H1 (cell line): ENCODE measurements around the gene POU2F1. TPM values are rescaled to one million over a fixed set of nuclear protein-coding genes. Genes with fewer than 3 reads are reported as not detected.

ENCODE experiments used
- CTCF ChIA-PET: fragments of 300-600 bp; sonication (Branson Sonifier 250); formaldehyde crosslinking; loops from one replicate; lab custom pipeline; 2021; ENCODE audit not compliant: partially characterized antibody; lab: Charles Lee
- POLR2A ChIA-PET: fragments of 300-600 bp; sonication (Branson Sonifier 250); formaldehyde crosslinking; loops from one replicate; lab custom pipeline; 2021; ENCODE audit warnings: inconsistent platforms; ENCODE audit not compliant: partially characterized antibody; lab: Charles Lee
- DNase-seq, 2 experiments: peaks; one replicate each; pipeline versions ENCODE4 v3.0.0 to v3.0.0-alpha.2; 2010 to 2022; ENCODE audit warnings: low spot score in 2 of 2, low read depth in 1 of 2, mixed read lengths in 1 of 2
- FAIRE-seq: peaks from 2 replicates; lab custom pipeline; 2011; peaks lifted over from hg19 to GRCh38; lab: Jason Lieb, UNC
- H2AFZ ChIP-seq: 2 replicates; pipeline ENCODE4 v1.8.1; 2012; ENCODE audit warnings: low read length, inconsistent platforms
- H2AK5ac ChIP-seq: 2 replicates; pipeline ENCODE4 v1.6.1; 2013; ENCODE audit warnings: low read depth, low read length
- H2BK120ac ChIP-seq: replicated peaks from 2 replicates; pipeline ENCODE3; 2013; ENCODE audit warnings: low read depth, low read length, inconsistent platforms
- H2BK12ac ChIP-seq: 2 replicates; pipeline ENCODE4 v1.6.1; 2013; ENCODE audit warnings: low read depth, low read length
- H2BK15ac ChIP-seq: 2 replicates; pipeline ENCODE4 v1.6.1; 2013; ENCODE audit warnings: low read length
- H2BK20ac ChIP-seq: 2 replicates; pipeline ENCODE4 v1.6.1; 2013; ENCODE audit warnings: low read length
- H2BK5ac ChIP-seq: 2 replicates; pipeline ENCODE4 v1.6.1; 2013; ENCODE audit warnings: low read depth, low read length
- H3K14ac ChIP-seq: 2 replicates; pipeline ENCODE4 v1.6.1; 2013; ENCODE audit warnings: inconsistent platforms; ENCODE audit not compliant: insufficient read length
- H3K18ac ChIP-seq: 2 replicates; pipeline ENCODE4 v1.6.1; 2013; ENCODE audit warnings: low read length; ENCODE audit errors: extremely low read depth
- H3K23ac ChIP-seq: 2 replicates; pipeline ENCODE4 v1.6.1; 2013; ENCODE audit warnings: inconsistent platforms; ENCODE audit not compliant: insufficient read length
- H3K23me2 ChIP-seq: 2 replicates; pipeline ENCODE4 v1.6.1; 2013; ENCODE audit warnings: low read depth, low read length
- H3K27ac ChIP-seq: 2 replicates; pipeline ENCODE4 v1.6.1; 2011; ENCODE audit warnings: low read depth, low read length, inconsistent platforms
- H3K27me3 ChIP-seq, 4 experiments: replicated peaks in 1 of 4; 1 replicate in 1 of 4; 2 replicates in 3 of 4; pipeline versions ENCODE4 v1.6.1 to v1.8.1; 2011 to 2013; ENCODE audit warnings: low read length in 3 of 4, mild to moderate bottlenecking in 3 of 4, inconsistent platforms in 2 of 4, mixed read lengths in 2 of 4, moderate library complexity in 1 of 4; ENCODE audit not compliant: control insufficient read depth in 3 of 4, insufficient read depth in 3 of 4; ENCODE audit errors: extremely low read depth in 1 of 4
- H3K36me3 ChIP-seq, 4 experiments: 2 replicates each; pipeline versions ENCODE4 v1.6.1 to v1.8.1; 2011 to 2013; ENCODE audit warnings: mild to moderate bottlenecking in 4 of 4, low read length in 3 of 4, moderate library complexity in 2 of 4, control low read depth in 1 of 4, inconsistent platforms in 1 of 4; ENCODE audit not compliant: insufficient read depth in 4 of 4, control insufficient read depth in 2 of 4
- H3K4ac ChIP-seq: replicated peaks from 2 replicates; pipeline ENCODE3; 2013; ENCODE audit warnings: low read length, low read depth, mixed read lengths, inconsistent platforms; ENCODE audit not compliant: insufficient read length
- H3K4me1 ChIP-seq, 4 experiments: replicated peaks in 1 of 4; 1 replicate in 1 of 4; 2 replicates in 3 of 4; pipeline versions ENCODE4 v1.6.1 to v1.8.1; 2011 to 2013; ENCODE audit warnings: low read length in 3 of 4, inconsistent platforms in 2 of 4, mixed read lengths in 1 of 4; ENCODE audit not compliant: insufficient read depth in 4 of 4, control insufficient read depth in 3 of 4
- H3K4me2 ChIP-seq, 2 experiments: 2 replicates each; pipeline versions ENCODE4 v1.6.1 to v1.8.1; 2011 to 2013; ENCODE audit warnings: low read depth in 2 of 2, low read length in 2 of 2, control low read depth in 1 of 2, inconsistent platforms in 1 of 2, mild to moderate bottlenecking in 1 of 2; ENCODE audit not compliant: insufficient read depth in 1 of 2
- H3K4me3 ChIP-seq, 4 experiments: fragments of 200-600, 300-600 bp in 1 of 4; sonication (generic), shearing (Covaris generic), sonication (Bioruptor Twin) in 1 of 4; 2 replicates each; pipeline versions ENCODE4 v1.5.1 to v1.8.1; 2011 to 2016; ENCODE audit warnings: low read length in 4 of 4, low read depth in 3 of 4, control low read depth in 2 of 4, inconsistent platforms in 2 of 4, mild to moderate bottlenecking in 2 of 4, mixed read lengths in 1 of 4, moderate library complexity in 1 of 4; ENCODE audit not compliant: insufficient read depth in 2 of 4; ENCODE audit errors: extremely low read depth in 1 of 4
- H3K56ac ChIP-seq: replicated peaks from 2 replicates; pipeline ENCODE3; 2013; ENCODE audit warnings: low read depth, mild to moderate bottlenecking, mixed read lengths, low read length, inconsistent platforms; ENCODE audit not compliant: insufficient read length
- H3K79me1 ChIP-seq: 2 replicates; pipeline ENCODE4 v1.6.1; 2013; ENCODE audit warnings: low read depth, low read length, control low read depth
- H3K79me2 ChIP-seq, 2 experiments: 2 replicates each; pipeline versions ENCODE4 v1.6.1 to v1.8.1; 2012 to 2013; ENCODE audit warnings: low read length in 2 of 2, mild to moderate bottlenecking in 2 of 2, inconsistent platforms in 1 of 2; ENCODE audit not compliant: insufficient read depth in 2 of 2, control insufficient read depth in 1 of 2
- H3K9ac ChIP-seq, 4 experiments: replicated peaks in 1 of 4; 1 replicate in 1 of 4; 2 replicates in 3 of 4; pipeline versions ENCODE4 v1.6.1 to v1.8.1; 2011 to 2013; ENCODE audit warnings: low read depth in 3 of 4, low read length in 3 of 4, control low read depth in 2 of 4, mild to moderate bottlenecking in 2 of 4, moderate library complexity in 2 of 4, inconsistent platforms in 1 of 4; ENCODE audit errors: extremely low read depth in 1 of 4
- H3K9me3 ChIP-seq, 2 experiments: 2 replicates each; pipeline versions ENCODE4 v1.6.1 to v1.8.1; 2012 to 2013; ENCODE audit warnings: mild to moderate bottlenecking in 2 of 2, moderate library complexity in 2 of 2, control low read depth in 1 of 2, inconsistent platforms in 1 of 2, low read depth in 1 of 2, low read length in 1 of 2, mixed read lengths in 1 of 2; ENCODE audit not compliant: insufficient read depth in 2 of 2
- H4K20me1 ChIP-seq, 2 experiments: replicated peaks in 1 of 2; 2 replicates each; pipeline versions ENCODE3 to v1.8.1; 2011 to 2013; ENCODE audit warnings: inconsistent platforms in 2 of 2, low read length in 2 of 2, mild to moderate bottlenecking in 1 of 2; ENCODE audit not compliant: insufficient read depth in 2 of 2, control insufficient read depth in 1 of 2
- H4K5ac ChIP-seq: 2 replicates; pipeline ENCODE4 v1.6.1; 2013; ENCODE audit warnings: low read length, low read depth, mixed read lengths, inconsistent platforms; ENCODE audit not compliant: insufficient read length
- H4K8ac ChIP-seq: 2 replicates; pipeline ENCODE4 v1.8.0; 2013; ENCODE audit warnings: mild to moderate bottlenecking, moderate library complexity, low read length, inconsistent platforms; ENCODE audit not compliant: insufficient read depth; ENCODE audit errors: extremely low read depth
- H4K91ac ChIP-seq: replicated peaks from 2 replicates; pipeline ENCODE3; 2013; ENCODE audit warnings: low read length, mixed read lengths, inconsistent platforms; ENCODE audit not compliant: insufficient read length
- ASH2L ChIP-seq: fragments of 200-600, 300-600 bp; sonication (generic); IDR thresholded peaks from one replicate; pipeline ENCODE4 v1.7.1; 2017; ENCODE audit warnings: low read length
- BCL11A ChIP-seq, 2 experiments: IDR thresholded peaks; one replicate each; pipeline ENCODE4 v1.6.1; 2011; ENCODE audit warnings: low read depth in 2 of 2, low read length in 2 of 2, mild to moderate bottlenecking in 2 of 2
- EP300 ChIP-seq, 2 experiments: IDR thresholded peaks; 1 replicate in 1 of 2; 2 replicates in 1 of 2; pipeline ENCODE4 v1.6.1; 2011 to 2012; ENCODE audit warnings: low read depth in 2 of 2, low read length in 2 of 2, mild to moderate bottlenecking in 2 of 2, borderline replicate concordance in 1 of 2, inconsistent platforms in 1 of 2, moderate library complexity in 1 of 2
- FOSL1 ChIP-seq: IDR thresholded peaks from 2 replicates; pipeline ENCODE4 v1.6.1; 2011; ENCODE audit warnings: mild to moderate bottlenecking, low read depth, low read length, moderate library complexity; ENCODE audit not compliant: insufficient read depth
- JUND ChIP-seq: IDR thresholded peaks from 2 replicates; pipeline ENCODE4 v1.6.1; 2011; ENCODE audit warnings: mild to moderate bottlenecking, improper control_type of control experiment, low read length
- KDM5A ChIP-seq: fragments of 200-600 bp; IDR thresholded peaks from 2 replicates; pipeline ENCODE4 v1.7.1; 2012; ENCODE audit warnings: mild to moderate bottlenecking, low read length, inconsistent platforms, mixed read lengths
- NRF1 ChIP-seq: IDR thresholded peaks from 2 replicates; pipeline ENCODE4 v1.6.1; 2011; ENCODE audit warnings: mild to moderate bottlenecking, low read depth, low read length, improper control_type of control experiment
- POU5F1 ChIP-seq: IDR thresholded peaks from 2 replicates; pipeline ENCODE4 v1.6.1; 2011; ENCODE audit warnings: low read depth, mild to moderate bottlenecking, low read length, moderate library complexity
- RNF2 ChIP-seq: fragments of 200-900, 300-1000 bp; sonication (generic); IDR thresholded peaks from 2 replicates; pipeline ENCODE4 v1.7.1; 2016; ENCODE audit warnings: borderline replicate concordance, low read depth, mild to moderate bottlenecking, antibody characterized with exemption, low read length; ENCODE audit not compliant: poor library complexity, severe bottlenecking; ENCODE audit errors: missing control alignments
- SP1 ChIP-seq: IDR thresholded peaks from 2 replicates; pipeline ENCODE4 v1.6.1; 2011; ENCODE audit warnings: low read depth, low read length
- SRF ChIP-seq: IDR thresholded peaks from 2 replicates; pipeline ENCODE4 v1.6.1; 2011; ENCODE audit warnings: mild to moderate bottlenecking, low read depth, low read length, moderate library complexity
- USF2 ChIP-seq: IDR thresholded peaks from 2 replicates; pipeline ENCODE4 v1.6.1; 2011; ENCODE audit warnings: low read length, improper control_type of control experiment
- YY1 ChIP-seq: IDR thresholded peaks from 2 replicates; pipeline ENCODE4 v1.6.1; 2011; ENCODE audit warnings: low read depth, mild to moderate bottlenecking, low read length
- WGBS, 2 experiments: shearing (Covaris generic) in 1 of 2; methylation state at CpG; one replicate each; pipeline versions ENCODE4 v1.1.6 to v1.1.7; 2013 to 2015; ENCODE audit warnings: low lambda C conversion rate in 2 of 2, mixed read lengths in 2 of 2, inconsistent platforms in 1 of 2, low coverage in 1 of 2, missing lambda C conversion rate in 1 of 2; ENCODE audit not compliant: insufficient replicate concordance in 2 of 2, insufficient coverage in 1 of 2, insufficient read length in 1 of 2; ENCODE audit errors: extremely low coverage in 1 of 2, missing lambda C conversion rate in 1 of 2; 5-methylcytosine and 5-hydroxymethylcytosine counted together
- polyA plus RNA-seq, 7 experiments: library from polyadenylated mRNA; depleted of rRNA in 3 of 7; stranded (reverse) in 5 of 7; unstranded in 2 of 7; fragments of >200 nt in 5 of 7; fragments of 200-250 nt in 2 of 7; gene quantifications; 1 replicate in 5 of 7; 2 replicates in 1 of 7; 4 replicates in 1 of 7; pipeline versions ENCODE4 v1.2.1 to v1.2.3, GENCODE V29; 2011 to 2013; ENCODE audit warnings: missing spikeins in 2 of 7, mixed read lengths in 2 of 7
- total RNA-seq: library from RNA; stranded (reverse); fragmentation: NEBNext Ultra II Directional; extraction: Animal tissue kit (Norgen Biotek cat#: 25700); gene quantifications from 2 replicates; pipeline ENCODE4 v1.2.1, GENCODE V29; 2021

The POU2F1 gene
- total and polyA plus RNA-seq, 2 of the 8 experiments (the other 6 are each of a cell fraction or from before 2014, with no cell fraction given): 37.0 to 57.2 TPM

GRCh38 chr1:167305706-167306277, 85.1 kb downstream of the POU2F1 start:
- Histone ChIP-seq H2BK12ac (no peak overlapping the region), H3K56ac (no peak overlapping the region), H3K27ac (no peak overlapping the region), H2AK5ac (no peak overlapping the region), H3K14ac (no peak overlapping the region), H3K9ac (no peak overlapping the region), H4K91ac (no peak overlapping the region), H3K4ac (no peak overlapping the region), H3K4me1 (peaks cover 0 to 5% (median 0%) of the 10 kb centered on the region in 4 experiments; a peak in 5 of 7 replicates), H3K23me2 (no peaks in the 10 kb centered on the region), H3K23ac (no peak overlapping the region), H2BK20ac (no peak overlapping the region), H3K9me3 (no peaks in the 10 kb centered on the region), H4K5ac (no peak overlapping the region), H3K18ac (no peak overlapping the region), H3K4me3 (no peak overlapping the region), H3K27me3 (no peaks in the 10 kb centered on the region), H3K79me2 (peaks cover 0 to 94% of the 10 kb centered on the region in 2 experiments; a peak in 2 of 4 replicates), H4K8ac (no peak overlapping the region), H3K4me2 (no peak overlapping the region), H2BK120ac (no peak overlapping the region), H2BK5ac (no peak overlapping the region), H2AFZ (no peak overlapping the region), H3K36me3 (no peaks in the 10 kb centered on the region), H3K79me1 (peaks cover 3% of the 10 kb centered on the region; the same call in 1 of the 2 replicates), H4K20me1 (peaks cover 0 to 5% of the 10 kb centered on the region in 2 experiments), H2BK15ac (no peak overlapping the region)
- DNase-seq (no peak), FAIRE-seq (no peak)
- ChIA-PET POLR2A (no interaction called here), CTCF (no interaction called here)
- 70% methylated on average over 2 of the region's 2 CpGs; no CpG with 5 or more reads in 1 of the 2 experiments for WGBS, 2 experiments
- TF ChIP-seq YY1: no peak
- no peak for TF ChIP-seq JUND
- no peak for TF ChIP-seq RNF2
- no peak for TF ChIP-seq BCL11A (IDR thresholded peaks at IDR 0.05; ENCODE audit: low read depth in 2 of 2, low read length in 2 of 2)
- TF ChIP-seq KDM5A: no peak
- TF ChIP-seq POU5F1: no peak
- no peak for TF ChIP-seq SRF
- TF ChIP-seq USF2: no peak
- TF ChIP-seq EP300 (IDR thresholded peaks at IDR 0.05; ENCODE audit: borderline replicate concordance in 1 of 2, low read depth in 2 of 2, low read length in 2 of 2): no peak
- no peak for TF ChIP-seq ASH2L
- TF ChIP-seq NRF1: no peak
- no peak for TF ChIP-seq FOSL1
- TF ChIP-seq SP1: no peak
